Measurements from ENCODE around the gene DNAJB12.

The DNAJB12 gene

GRCh38 chr10:72292223-72292691 lies 62.5 kb downstream of the DNAJB12 start:
- peak overlapping the region; percentile 38 for H2AK5ac ChIP-seq (ENCODE audit: low read length)
- H3K9me3 ChIP-seq (ENCODE audit: insufficient read depth, low read depth, low read length), result no peaks in the 10 kb centered on the region
- WGBS (ENCODE audit: extremely low coverage, insufficient coverage, insufficient read length), result no CpG with 5 or more reads among the region's 6 CpGs
- H4K8ac ChIP-seq (ENCODE audit: low read depth, low read length), result peak overlapping the region; percentile 34
- no peak overlapping the region for H3K9ac ChIP-seq (ENCODE audit: low read length)
- peak overlapping the region; percentile 68 for H3K14ac ChIP-seq (ENCODE audit: low read length)
- no peaks in the 10 kb centered on the region for H3K79me2 ChIP-seq (ENCODE audit: control insufficient read depth, insufficient read depth, low read length, poor library complexity)
- peak overlapping the region; percentile 41 for H3K4ac ChIP-seq (ENCODE audit: low read depth, low read length)
- peak overlapping the region; percentile 74 for H2BK120ac ChIP-seq (ENCODE audit: insufficient read depth, low read length, poor library complexity)
- H3K4me2 ChIP-seq (ENCODE audit: low read length), result no peak overlapping the region
- peak overlapping the region; percentile 18 for H3K18ac ChIP-seq (ENCODE audit: low read length)
- peak overlapping the region; percentile 83 for H2BK12ac ChIP-seq (ENCODE audit: low read length)
- peaks cover 20 to 21% of the 10 kb centered on the region in 2 experiments for H3K4me1 ChIP-seq (ENCODE audit: control insufficient read depth in 1 of 2, insufficient read depth in 2 of 2, low read length in 2 of 2)
- DNase-seq, result no peak
- H3K79me1 ChIP-seq (ENCODE audit: low read length), result peaks cover 17% of the 10 kb centered on the region
- no peak overlapping the region for H4K12ac ChIP-seq (ENCODE audit: low read depth, low read length)
- H4K91ac ChIP-seq (ENCODE audit: low read depth, low read length), result peak overlapping the region; percentile 89
- peak overlapping the region; percentile 15 for H2AFZ ChIP-seq (ENCODE audit: insufficient read depth, low read length, poor library complexity)
- no peaks in the 10 kb centered on the region for H3K36me3 ChIP-seq (ENCODE audit: control insufficient read depth in 1 of 2, insufficient read depth in 2 of 2, low read length in 2 of 2)
- H3K27me3 ChIP-seq (ENCODE audit: insufficient read depth, low read length), result no peaks in the 10 kb centered on the region
- H3K27ac ChIP-seq (ENCODE audit: low read depth, low read length), result peak overlapping the region; percentile 86
- H3K23ac ChIP-seq (ENCODE audit: low read length), result no peak overlapping the region
- H2BK5ac ChIP-seq (ENCODE audit: low read depth, low read length, poor library complexity), result peak overlapping the region; percentile 69
- H3K4me3 ChIP-seq (ENCODE audit: low read depth, low read length), result no peak overlapping the region

- peak overlapping the region; percentile 25 for H3K4ac ChIP-seq (ENCODE audit: low read depth, low read length)
- peak overlapping the region; percentile 32 for H2BK5ac ChIP-seq (ENCODE audit: low read depth, low read length, poor library complexity)
- H3K36me3 ChIP-seq (ENCODE audit: control insufficient read depth in 1 of 2, insufficient read depth in 2 of 2, low read length in 2 of 2), result no peaks in the 10 kb centered on the region
- H3K79me1 ChIP-seq (ENCODE audit: low read length), result peaks cover 15% of the 10 kb centered on the region
- peak overlapping the region; percentile 68 for H2BK120ac ChIP-seq (ENCODE audit: insufficient read depth, low read length, poor library complexity)
- no peak overlapping the region for H3K4me2 ChIP-seq (ENCODE audit: low read length)
- WGBS (ENCODE audit: extremely low coverage, insufficient coverage, insufficient read length), result no CpG with 5 or more reads among the region's 4 CpGs
- no peaks in the 10 kb centered on the region for H3K9me3 ChIP-seq (ENCODE audit: insufficient read depth, low read depth, low read length)
- no peak overlapping the region for H3K23ac ChIP-seq (ENCODE audit: low read length)
- peak overlapping the region; percentile 53 for H3K14ac ChIP-seq (ENCODE audit: low read length)
- DNase-seq, result no peak
- H3K9ac ChIP-seq (ENCODE audit: low read length), result no peak overlapping the region
- peak overlapping the region; percentile 1 for H4K8ac ChIP-seq (ENCODE audit: low read depth, low read length)
- no peak overlapping the region for H3K4me3 ChIP-seq (ENCODE audit: low read depth, low read length)
- H3K27me3 ChIP-seq (ENCODE audit: insufficient read depth, low read length), result no peaks in the 10 kb centered on the region
- peaks cover 17 to 20% of the 10 kb centered on the region in 2 experiments for H3K4me1 ChIP-seq (ENCODE audit: control insufficient read depth in 1 of 2, insufficient read depth in 2 of 2, low read length in 2 of 2)
- H2AK5ac ChIP-seq (ENCODE audit: low read length), result peak overlapping the region; percentile 2
- no peak overlapping the region for H3K27ac ChIP-seq (ENCODE audit: low read depth, low read length)
- no peak overlapping the region for H2AFZ ChIP-seq (ENCODE audit: insufficient read depth, low read length, poor library complexity)
- peak overlapping the region; percentile 69 for H4K91ac ChIP-seq (ENCODE audit: low read depth, low read length)
- peak overlapping the region; percentile 1 for H3K18ac ChIP-seq (ENCODE audit: low read length)
- peak overlapping the region; percentile 9 for H2BK12ac ChIP-seq (ENCODE audit: low read length)
- no peak overlapping the region for H4K12ac ChIP-seq (ENCODE audit: low read depth, low read length)
- no peaks in the 10 kb centered on the region for H3K79me2 ChIP-seq (ENCODE audit: control insufficient read depth, insufficient read depth, low read length, poor library complexity)
Observed at GRCh38 chr10:72291019-72291532, 63.6 kb downstream of the DNAJB12 start.

- no peak overlapping the region for H3K4me2 ChIP-seq (ENCODE audit: low read length)
- no peak overlapping the region for H4K91ac ChIP-seq (ENCODE audit: low read depth, low read length)
- H2BK12ac ChIP-seq (ENCODE audit: low read length), result peak overlapping the region; percentile 9
- H3K9ac ChIP-seq (ENCODE audit: low read length), result no peak overlapping the region
- H3K4me1 ChIP-seq (ENCODE audit: control insufficient read depth in 1 of 2, insufficient read depth in 2 of 2, low read length in 2 of 2), result peaks cover 3 to 8% of the 10 kb centered on the region in 2 experiments
- no peak overlapping the region for H3K14ac ChIP-seq (ENCODE audit: low read length)
- H2AK5ac ChIP-seq (ENCODE audit: low read length), result no peak overlapping the region
- no peaks in the 10 kb centered on the region for H3K27me3 ChIP-seq (ENCODE audit: insufficient read depth, low read length)
- H3K4ac ChIP-seq (ENCODE audit: low read depth, low read length), result no peak overlapping the region
- no peak overlapping the region for H4K8ac ChIP-seq (ENCODE audit: low read depth, low read length)
- H3K18ac ChIP-seq (ENCODE audit: low read length), result no peak overlapping the region
- no CpG with 5 or more reads among the region's 14 CpGs for WGBS (ENCODE audit: extremely low coverage, insufficient coverage, insufficient read length)
- no peak overlapping the region for H3K27ac ChIP-seq (ENCODE audit: low read depth, low read length)
- H3K79me1 ChIP-seq (ENCODE audit: low read length), result peaks cover 3% of the 10 kb centered on the region
- H3K23ac ChIP-seq (ENCODE audit: low read length), result no peak overlapping the region
- no peak overlapping the region for H4K12ac ChIP-seq (ENCODE audit: low read depth, low read length)
- H3K36me3 ChIP-seq (ENCODE audit: control insufficient read depth in 1 of 2, insufficient read depth in 2 of 2, low read length in 2 of 2), result no peaks in the 10 kb centered on the region
- no peak for DNase-seq
- H2AFZ ChIP-seq (ENCODE audit: insufficient read depth, low read length, poor library complexity), result no peak overlapping the region
- H2BK5ac ChIP-seq (ENCODE audit: low read depth, low read length, poor library complexity), result no peak overlapping the region
- H3K9me3 ChIP-seq (ENCODE audit: insufficient read depth, low read depth, low read length), result no peaks in the 10 kb centered on the region
- H3K4me3 ChIP-seq (ENCODE audit: low read depth, low read length), result no peak overlapping the region
- no peak overlapping the region for H2BK120ac ChIP-seq (ENCODE audit: insufficient read depth, low read length, poor library complexity)
- H3K79me2 ChIP-seq (ENCODE audit: control insufficient read depth, insufficient read depth, low read length, poor library complexity), result no peaks in the 10 kb centered on the region
Observed at GRCh38 chr10:72285972-72286521, 68.7 kb downstream of the DNAJB12 start.

- H2AFZ ChIP-seq (ENCODE audit: insufficient read depth, low read length, poor library complexity), result no peak overlapping the region
- H2BK12ac ChIP-seq (ENCODE audit: low read length), result no peak overlapping the region
- H3K14ac ChIP-seq (ENCODE audit: low read length), result no peak overlapping the region
- no peak overlapping the region for H3K4ac ChIP-seq (ENCODE audit: low read depth, low read length)
- no peak overlapping the region for H2AK5ac ChIP-seq (ENCODE audit: low read length)
- no peak overlapping the region for H3K4me2 ChIP-seq (ENCODE audit: low read length)
- H3K18ac ChIP-seq (ENCODE audit: low read length), result no peak overlapping the region
- no peak overlapping the region for H3K9ac ChIP-seq (ENCODE audit: low read length)
- no peak overlapping the region for H3K4me3 ChIP-seq (ENCODE audit: low read depth, low read length)
- H3K27ac ChIP-seq (ENCODE audit: low read depth, low read length), result no peak overlapping the region
- H3K4me1 ChIP-seq (ENCODE audit: control insufficient read depth in 1 of 2, insufficient read depth in 2 of 2, low read length in 2 of 2), result peaks cover 0 to 5% of the 10 kb centered on the region in 2 experiments
- H2BK5ac ChIP-seq (ENCODE audit: low read depth, low read length, poor library complexity), result no peak overlapping the region
- no CpG with 5 or more reads among the region's 3 CpGs for WGBS (ENCODE audit: extremely low coverage, insufficient coverage, insufficient read length)
- no peak overlapping the region for H3K23ac ChIP-seq (ENCODE audit: low read length)
- no peak overlapping the region for H4K8ac ChIP-seq (ENCODE audit: low read depth, low read length)
- H3K79me2 ChIP-seq (ENCODE audit: control insufficient read depth, insufficient read depth, low read length, poor library complexity), result no peaks in the 10 kb centered on the region
- no peaks in the 10 kb centered on the region for H3K36me3 ChIP-seq (ENCODE audit: control insufficient read depth in 1 of 2, insufficient read depth in 2 of 2, low read length in 2 of 2)
- H2BK120ac ChIP-seq (ENCODE audit: insufficient read depth, low read length, poor library complexity), result no peak overlapping the region
- no peak overlapping the region for H4K91ac ChIP-seq (ENCODE audit: low read depth, low read length)
- no peak overlapping the region for H4K12ac ChIP-seq (ENCODE audit: low read depth, low read length)
- DNase-seq, result no peak
- H3K9me3 ChIP-seq (ENCODE audit: insufficient read depth, low read depth, low read length), result no peaks in the 10 kb centered on the region
- H3K79me1 ChIP-seq (ENCODE audit: low read length), result no peaks in the 10 kb centered on the region
- H3K27me3 ChIP-seq (ENCODE audit: insufficient read depth, low read length), result no peaks in the 10 kb centered on the region
Observed at GRCh38 chr10:72283131-72283530, 71.6 kb downstream of the DNAJB12 start.

All from trophoblast cell (in vitro differentiated cells and primary cell).